HG03135 (cell line): ENCODE data around the gene FEZF2.

Source experiments
- ATAC-seq: cut with Tn5 transposase; IDR thresholded peaks from one replicate; pipeline ENCODE4 v1.9.1; 2021; ENCODE audit warnings: mild to moderate bottlenecking, moderate library complexity; ENCODE audit not compliant: unreplicated experiment

Gene FEZF2

DNA sequence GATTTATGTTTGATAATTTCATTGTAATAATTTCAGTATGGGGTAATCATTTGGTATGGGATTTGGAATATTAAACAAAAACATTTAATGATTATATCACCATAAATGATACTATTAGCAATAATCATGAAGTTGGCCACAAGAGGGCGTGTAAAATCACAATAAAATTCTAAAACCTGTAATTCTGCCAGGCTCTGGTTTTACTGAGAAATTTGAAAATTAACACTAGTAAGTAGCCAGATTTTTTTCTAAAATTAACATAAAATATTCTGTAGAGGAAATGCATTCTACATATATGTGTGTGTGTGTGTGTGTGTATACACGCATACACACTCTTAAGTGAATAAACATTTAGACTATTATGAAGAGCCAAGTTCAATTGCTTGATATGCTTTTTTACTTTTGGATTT lies 40.5 kb downstream of the FEZF2 start:
- no peak for ATAC-seq

- ATAC-seq: no peak
These were observed 41.3 kb downstream of the FEZF2 start for GRCh38 chr3:62332017-62332416.

- ATAC-seq: no peak
These were observed 43.4 kb downstream of the FEZF2 start for GRCh38 chr3:62329971-62330370.

DNA sequence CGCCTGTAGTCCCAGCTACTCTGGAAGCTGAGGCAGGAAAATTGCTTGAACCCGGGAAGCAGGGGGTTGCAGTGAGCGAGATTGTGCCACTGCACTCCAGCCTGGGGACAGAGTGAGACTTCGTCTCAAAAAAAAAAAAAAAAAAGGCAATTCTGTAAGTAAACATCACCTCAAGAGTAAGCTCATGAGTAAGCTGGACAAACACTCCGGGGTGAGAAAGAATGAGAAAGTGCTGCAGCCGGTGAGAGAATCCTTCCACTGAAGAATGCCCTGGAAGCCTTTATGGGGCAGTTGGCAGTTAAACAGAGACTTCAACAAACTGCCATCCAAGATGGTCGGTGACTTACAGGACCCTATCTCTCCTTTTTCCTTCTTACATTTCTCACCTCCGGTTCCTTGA lies 47.5 kb downstream of the FEZF2 start:
- ATAC-seq: no peak

GRCh38 chr3:62323241-62323640 lies 50.1 kb downstream of the FEZF2 start:
- no peak for ATAC-seq
